Ovary (tissue), 9 donors: ENCODE data around the gene ZNF891. TPM values are rescaled to one million over a fixed set of nuclear protein-coding genes. Genes with fewer than 3 reads are reported as not detected.

Source experiments
- DNase-seq, 5 donors: peaks; one replicate each; pipeline ENCODE4 v3.0.0-alpha.2; 2019 to 2020
- H3K27ac ChIP-seq, 2 donors: fragments of 200-600 bp; one replicate each; pipeline versions ENCODE4 v1.5.1 to v1.8.0; 2019 to 2022
- H3K27me3 ChIP-seq: fragments of 200-600 bp; one replicate; pipeline ENCODE4 v1.8.0; 2022
- H3K36me3 ChIP-seq: fragments of 200-600 bp; sonication (generic); one replicate; pipeline ENCODE4 v1.5.1; 2019
- H3K4me1 ChIP-seq: one replicate; pipeline ENCODE4 v1.8.1; 2013; ENCODE audit warnings: mild to moderate bottlenecking, moderate library complexity; ENCODE audit not compliant: insufficient read depth
- H3K4me3 ChIP-seq: fragments of 200-600 bp; sonication (generic); one replicate; pipeline ENCODE4 v1.5.1; 2017
- H3K9me3 ChIP-seq, 2 donors: fragments of 200-600 bp in 1 of 2; sonication (generic) in 1 of 2; one replicate each; pipeline versions ENCODE4 v1.5.1 to v1.8.1; 2013 to 2019; ENCODE audit warnings: mild to moderate bottlenecking in 1 of 2, moderate library complexity in 1 of 2
- CTCF ChIP-seq, 3 donors: fragments of 450-650 bp in 2 of 3; fragments of 200-600 bp in 1 of 3; IDR thresholded peaks; one replicate each; pipeline versions ENCODE4 v1.5.1 to v1.8.0; 2016 to 2022; ENCODE audit warnings: antibody characterized with exemption in 3 of 3, mild to moderate bottlenecking in 1 of 3
- EP300 ChIP-seq: sonication (generic); formaldehyde crosslinking; IDR thresholded peaks from one replicate; pipeline ENCODE4 v1.6.1; 2017; ENCODE audit warnings: antibody characterized with exemption
- POLR2A ChIP-seq: fragments of 450-650 bp; IDR thresholded peaks from one replicate; pipeline ENCODE4 v1.6.1; 2017; ENCODE audit warnings: antibody characterized with exemption, mild to moderate bottlenecking, moderate library complexity
- WGBS, 3 donors: extraction: QIAGEN DNeasy Blood & Tissue Kit in 1 of 3; methylation state at CpG; one replicate each; pipeline versions ENCODE4 v1.1.5 to v1.1.7; 2013 to 2017; 5-methylcytosine and 5-hydroxymethylcytosine counted together
- intact Hi-C, 4 donors: fragments of 100-400 bp; cut with DNase I; formaldehyde crosslinking; loops; one replicate each; pipeline versions ENCODE4 v1.11.0 to v1.15.1; 2022 to 2023
- polyA plus RNA-seq, 2 donors: library from polyadenylated mRNA; stranded (reverse); fragments of 200-250 nt in 1 of 2; fragments of 350-450 nt in 1 of 2; fragmentation: Illumina TruSeq in 1 of 2; extraction: RNeasy Lipid Tissue Mini Kit (QIAGEN cat#74804) in 1 of 2; gene quantifications; one replicate each; pipeline ENCODE4 v1.2.3, GENCODE V29; 2013 to 2014
- total RNA-seq, 7 donors: library from RNA; depleted of rRNA in 2 of 7; stranded (reverse); fragments of >200 nt in 2 of 7; fragmentation: NEBNext Ultra II Directional in 3 of 7; extraction: Animal tissue kit (Norgen Biotek cat#: 25700) in 3 of 7; gene quantifications; one replicate each; pipeline versions ENCODE4 v1.1.0 to v1.2.4, GENCODE V29; 2016 to 2023
- donor health status: DM: no; HTN: no; CAD: no; lungs with moderate emphysema.
- donor health status: DM: no; HTN: no; CAD: no.
- donor health status: Bipolar disorder and iron deficiency.
- donor health status: DM: yes; HTN: yes; CAD: no.
- donor health status: DM: no; HTN: no; CAD: no.
- donor health status: DM: yes; HTN: yes; CAD: no.

The ZNF891 gene
- total and polyA plus RNA-seq, 9 donors = 1.2 to 5.5 (median 4.6) TPM

- no peaks in the 10 kb centered on the region for H3K27me3 ChIP-seq
- no peak for DNase-seq
- H3K9me3 ChIP-seq = peaks cover 58 to 60% of the 10 kb centered on the region in 2 donors
- H3K27ac ChIP-seq = no peak overlapping the region
- intact Hi-C loops = no loop called here
- H3K4me1 ChIP-seq = no peaks in the 10 kb centered on the region
- peaks cover 12% of the 10 kb centered on the region for H3K36me3 ChIP-seq
- TF ChIP-seq POLR2A = no peak
- TF ChIP-seq CTCF (IDR thresholded peaks at IDR 0.05) = no peak
- TF ChIP-seq EP300 = no peak
- no peak overlapping the region for H3K4me3 ChIP-seq
- 93 to 98% (median 96%) methylated on average over 1 of the region's 1 CpG for WGBS, 3 donors
Observed at GRCh38 chr12:133107121-133107520, 23.0 kb downstream of the ZNF891 start.

- Histone ChIP-seq H3K36me3 (peaks cover 12% of the 10 kb centered on the region), H3K27me3 (no peaks in the 10 kb centered on the region), H3K4me3 (no peak overlapping the region)
Observed at GRCh38 chr12:133106253-133106652, 23.8 kb downstream of the ZNF891 start.

GRCh38 chr12:133105620-133106019, 24.5 kb downstream of the ZNF891 start:
- TF ChIP-seq POLR2A (no peak), EP300 (no peak), CTCF (IDR thresholded peaks at IDR 0.05) (no peak)
- 97 to 99% (median 99%) methylated on average over 3 of the region's 3 CpGs for WGBS, 3 donors
- intact Hi-C loops = no loop called here

More at GRCh38 chr12:133106253-133106652, 23.8 kb downstream of the ZNF891 start:
- Histone ChIP-seq H3K27ac (no peak overlapping the region), H3K9me3 (peaks cover 53 to 66% of the 10 kb centered on the region in 2 donors), H3K4me1 (no peaks in the 10 kb centered on the region)
- DNase-seq = no peak
- TF ChIP-seq EP300 (no peak), POLR2A (no peak), CTCF (IDR thresholded peaks at IDR 0.05) (no peak)
- WGBS, 3 donors = 97 to 99% (median 98%) methylated on average over 5 of the region's 5 CpGs
- intact Hi-C loops = no loop called here

GRCh38 chr12:133083345-133083744, 46.7 kb downstream of the ZNF891 start:
- TF ChIP-seq CTCF (IDR thresholded peaks at IDR 0.05) (no peak), POLR2A (no peak), EP300 (no peak)
- Histone ChIP-seq H3K9me3 (peaks cover 11 to 58% of the 10 kb centered on the region in 2 donors), H3K4me1 (no peaks in the 10 kb centered on the region), H3K27me3 (no peaks in the 10 kb centered on the region), H3K36me3 (peaks cover 3% of the 10 kb centered on the region), H3K27ac (no peak overlapping the region), H3K4me3 (no peak overlapping the region)
- WGBS, 3 donors = 97 to 99% (median 98%) methylated on average over 6 of the region's 6 CpGs
- intact Hi-C loops = loop anchor here in 1 of 4 donors (5.0 kb wide), 1 partner anchor 44 kb away; no protein-coding TSS in a partner anchor
- no peak for DNase-seq

More at GRCh38 chr12:133105620-133106019, 24.5 kb downstream of the ZNF891 start:
- H3K4me1 ChIP-seq = no peaks in the 10 kb centered on the region
- H3K9me3 ChIP-seq = peaks cover 50 to 69% of the 10 kb centered on the region in 2 donors
- H3K36me3 ChIP-seq = peaks cover 12% of the 10 kb centered on the region
- no peaks in the 10 kb centered on the region for H3K27me3 ChIP-seq
- DNase-seq = no peak
- no peak overlapping the region for H3K27ac ChIP-seq
- no peak overlapping the region for H3K4me3 ChIP-seq
